Peyer's patch (tissue), 4 donors: ENCODE measurements around the gene ARHGEF39. TPM values are rescaled to one million over a fixed set of nuclear protein-coding genes. Genes with fewer than 3 reads are reported as not detected.
"Not testable (repeated sequence)": the region's sequence is repeated elsewhere in the genome, so short reads cannot be mapped to it uniquely, and the experiment has no call there.

Experiments
- DNase-seq, 3 donors: peaks; one replicate each; pipeline ENCODE4 v3.0.0-alpha.2; 2017 to 2019
- H3K27ac ChIP-seq, 4 donors: fragments of 200-600 bp; sonication (generic); one replicate each; pipeline ENCODE4 v1.5.1; 2016 to 2019
- H3K27me3 ChIP-seq, 2 donors: fragments of 200-600 bp; sonication (generic); one replicate each; pipeline ENCODE4 v1.5.1; 2019
- H3K36me3 ChIP-seq, 3 donors: fragments of 200-600 bp; sonication (generic); one replicate each; pipeline ENCODE4 v1.5.1; 2016 to 2019
- H3K4me1 ChIP-seq, 4 donors: fragments of 200-600 bp; sonication (generic); one replicate each; pipeline ENCODE4 v1.5.1; 2016 to 2019
- H3K4me3 ChIP-seq, 4 donors: fragments of 200-600 bp; sonication (generic); 1 replicate in 3 of 4; 2 replicates in 1 of 4; pipeline ENCODE4 v1.5.1; 2016 to 2019; ENCODE audit warnings: mild to moderate bottlenecking in 1 of 4
- H3K9me3 ChIP-seq, 4 donors: fragments of 200-600 bp; sonication (generic); one replicate each; pipeline ENCODE4 v1.5.1; 2016 to 2019; ENCODE audit warnings: mild to moderate bottlenecking in 1 of 4
- CTCF ChIP-seq, 6 experiments: fragments of 450-650 bp in 4 of 6; fragments of 200-600 bp in 2 of 6; sonication (generic) in 1 of 6; IDR thresholded peaks; one replicate each; pipeline ENCODE4 v1.5.1; 2017 to 2019; ENCODE audit warnings: antibody characterized with exemption in 6 of 6, mild to moderate bottlenecking in 3 of 6, moderate library complexity in 1 of 6
- POLR2A ChIP-seq, 2 donors: fragments of 450-650 bp; IDR thresholded peaks; one replicate each; pipeline ENCODE4 v1.5.1; 2017; ENCODE audit warnings: antibody characterized with exemption in 2 of 2, mild to moderate bottlenecking in 2 of 2, moderate library complexity in 2 of 2
- total RNA-seq, 4 donors: library from RNA; depleted of rRNA; stranded (reverse); fragments of >200 nt; gene quantifications; one replicate each; pipeline ENCODE4 v1.1.0, GENCODE V29; 2016

The ARHGEF39 gene
- total RNA-seq, 4 donors from 2014 or later = 1.9 to 19.8 (median 4.8) TPM

- peaks cover 0 to 21% (median 11%) of the 10 kb centered on the region in 4 donors for H3K4me1 ChIP-seq
- H3K4me3 ChIP-seq = peak within 1 kb of the TSS; percentile 38 to 66 (median 55)
- DNase-seq = peak in 2 of 3 donors; percentile 66 to 73
- no peaks in the 10 kb centered on the region for H3K36me3 ChIP-seq
- H3K9me3 ChIP-seq = no peaks in the 10 kb centered on the region
- H3K27me3 ChIP-seq = no peaks in the 10 kb centered on the region
- H3K27ac ChIP-seq = peak within 1 kb of the TSS; percentile 57 to 87 (median 67)
- no peak for TF ChIP-seq POLR2A (IDR thresholded peaks at IDR 0.05)
- TF ChIP-seq CTCF (IDR thresholded peaks at IDR 0.05) = no peak
Observed at GRCh38 chr9:35618325-35618727, 46.7 kb downstream of the ARHGEF39 start, which contains the start of gene CD72. Gene CD72 (minus strand): TSS chr9:35618413. CDS start chr9:35618303, 110 bp downstream.

- peak overlapping the region; percentile 2 to 87 (median 67) for H3K27ac ChIP-seq
Observed at GRCh38 chr9:35617548-35617947, 47.4 kb downstream of the ARHGEF39 start.

GRCh38 chr9:35616681-35617459, 48.1 kb downstream of the ARHGEF39 start:
- Histone ChIP-seq H3K27me3 (no peaks in the 10 kb centered on the region), H3K4me1 (peaks cover 0 to 21% (median 11%) of the 10 kb centered on the region in 4 donors), H3K9me3 (no peaks in the 10 kb centered on the region), H3K4me3 (peak overlapping the region; percentile 38 to 66 (median 55)), H3K36me3 (no peaks in the 10 kb centered on the region), H3K27ac (peak overlapping the region; percentile 2 to 87 (median 66))
- DNase-seq = peak; percentile 74 to 91 (median 85)
- peak in 3 of 6 experiments; percentile 10 to 39 (median 22) for TF ChIP-seq CTCF (IDR thresholded peaks at IDR 0.05)
- peak in 1 of 2 donors; percentile 27 for TF ChIP-seq POLR2A (IDR thresholded peaks at IDR 0.05)

More at GRCh38 chr9:35617548-35617947, 47.4 kb downstream of the ARHGEF39 start:
- Histone ChIP-seq H3K27me3 (no peaks in the 10 kb centered on the region), H3K4me3 (peak overlapping the region; percentile 38 to 66 (median 55)), H3K36me3 (no peaks in the 10 kb centered on the region), H3K9me3 (no peaks in the 10 kb centered on the region), H3K4me1 (peaks cover 0 to 21% (median 11%) of the 10 kb centered on the region in 4 donors)
- no peak for TF ChIP-seq CTCF (IDR thresholded peaks at IDR 0.05)
- TF ChIP-seq POLR2A (IDR thresholded peaks at IDR 0.05) = no peak
- DNase-seq = peak in 2 of 3 donors; percentile 16 to 41

- TF ChIP-seq CTCF (IDR thresholded peaks at IDR 0.05) (no peak), POLR2A (IDR thresholded peaks at IDR 0.05) (no peak)
- Histone ChIP-seq H3K36me3 (no peaks in the 10 kb centered on the region), H3K4me1 (peaks cover 0 to 21% (median 11%) of the 10 kb centered on the region in 4 donors), H3K9me3 (no peaks in the 10 kb centered on the region), H3K27ac (peak overlapping the region in 3 of 4 donors; percentile 62 to 87 (median 69)), H3K27me3 (no peaks in the 10 kb centered on the region), H3K4me3 (peak overlapping the region in 1 of 4 donors; percentile 59)
- peak in 1 of 3 donors; percentile 43 for DNase-seq
Observed at GRCh38 chr9:35615981-35616680, 48.9 kb downstream of the ARHGEF39 start.

- Histone ChIP-seq H3K36me3 (peaks cover 0 to 26% (median 0%) of the 10 kb centered on the region in 3 donors), H3K4me3 (no peak overlapping the region), H3K27me3 (no peaks in the 10 kb centered on the region), H3K9me3 (no peaks in the 10 kb centered on the region), H3K27ac (no peak overlapping the region), H3K4me1 (peaks cover 0 to 6% (median 5%) of the 10 kb centered on the region in 4 donors)
- TF ChIP-seq POLR2A (IDR thresholded peaks at IDR 0.05) (no peak), CTCF (IDR thresholded peaks at IDR 0.05) (no peak)
- DNase-seq = no peak
Observed at GRCh38 chr9:35612843-35613242, 52.2 kb downstream of the ARHGEF39 start.

GRCh38 chr9:35612066-35612465, 52.9 kb downstream of the ARHGEF39 start:
- not testable (repeated sequence) for H3K4me3 ChIP-seq, H3K4me1 ChIP-seq, DNase-seq, H3K27me3 ChIP-seq, H3K9me3 ChIP-seq, H3K27ac ChIP-seq
- peaks cover 0 to 34% (median 0%) of the 10 kb centered on the region in 3 donors for H3K36me3 ChIP-seq
